Mammary epithelial cell (primary cell): ENCODE results near the gene GSTK1.

Experiments used
- CTCF ChIP-seq, 2 donors: IDR thresholded peaks in 1 of 2; conservative IDR thresholded peaks in 1 of 2; 2 replicates each; pipeline ENCODE4 v1.5.1; 2011 to 2012; ENCODE audit warnings: inconsistent platforms in 2 of 2, low read length in 2 of 2, mild to moderate bottlenecking in 2 of 2, control low read depth in 1 of 2, low read depth in 1 of 2; ENCODE audit not compliant: insufficient read depth in 1 of 2; ENCODE audit errors: extremely low read depth in 1 of 2
- EZH2 ChIP-seq: IDR thresholded peaks from 2 replicates; pipeline ENCODE4 v1.6.1; 2012; ENCODE audit warnings: low read length, inconsistent platforms, borderline replicate concordance

- TF ChIP-seq CTCF (conservative IDR thresholded peaks at IDR 0.05 in 1 of 2, IDR thresholded peaks at IDR 0.05 in 1 of 2; ENCODE audit: extremely low read depth in 1 of 2, insufficient read depth in 1 of 2, low read depth in 1 of 2, low read length in 2 of 2) = no peak
- no peak for TF ChIP-seq EZH2
Observed at GRCh38 chr7:143217806-143218205, 45.4 kb upstream of the GSTK1 start.
